Ovary (tissue), 3 donors: ENCODE measurements around the gene DND1.
"Not testable (repeated sequence)": the region's sequence is repeated elsewhere in the genome, so short reads cannot be mapped to it uniquely, and the experiment has no call there.

Experiments
- CTCF ChIP-seq, 3 donors: fragments of 450-650 bp in 2 of 3; fragments of 200-600 bp in 1 of 3; IDR thresholded peaks; one replicate each; pipeline versions ENCODE4 v1.5.1 to v1.8.0; 2016 to 2022; ENCODE audit warnings: antibody characterized with exemption in 3 of 3, mild to moderate bottlenecking in 1 of 3
- POLR2A ChIP-seq: fragments of 450-650 bp; IDR thresholded peaks from one replicate; pipeline ENCODE4 v1.6.1; 2017; ENCODE audit warnings: antibody characterized with exemption, mild to moderate bottlenecking, moderate library complexity
- donor health status: DM: no; HTN: no; CAD: no.

DNA sequence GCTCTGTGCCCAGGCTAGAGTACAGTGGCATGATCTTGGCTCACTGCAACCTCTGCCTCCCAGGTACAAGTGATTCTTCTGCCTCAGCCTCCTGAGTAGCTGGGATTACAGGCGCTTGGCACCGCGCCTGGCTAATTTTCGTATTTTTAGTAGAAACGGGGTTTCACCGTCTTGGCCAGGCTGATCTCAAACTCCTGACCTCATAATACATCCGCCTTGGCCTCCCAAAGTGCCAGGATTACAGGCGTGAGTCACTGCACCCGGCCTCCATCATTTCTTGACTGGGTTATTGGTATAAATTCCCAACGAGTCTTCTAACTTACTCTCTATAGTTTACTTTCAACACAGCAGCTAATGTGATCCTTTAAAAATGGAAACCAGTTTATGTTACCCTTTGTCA is 48.5 kb downstream of the DND1 start:
- TF ChIP-seq CTCF (IDR thresholded peaks at IDR 0.05); POLR2A: not testable (repeated sequence)
